Sigmoid colon (tissue), 4 donors: ENCODE results near the gene SLC35E4.

Source experiments
- POLR2A ChIP-seq, 2 donors: fragments of 450-650 bp; IDR thresholded peaks; one replicate each; pipeline ENCODE4 v1.6.1; 2016; ENCODE audit warnings: antibody characterized with exemption in 2 of 2, mild to moderate bottlenecking in 2 of 2, moderate library complexity in 2 of 2
- POLR2AphosphoS5 ChIP-seq, 4 donors: sonication (generic); formaldehyde crosslinking; IDR thresholded peaks; one replicate each; pipeline ENCODE4 v1.6.1; 2017; ENCODE audit warnings: antibody characterized with exemption in 4 of 4
- TF ChIP-seq, protein P1 (sequence below), 4 experiments: fragments of 450-650 bp in 3 of 4; fragments of 200-600 bp in 1 of 4; IDR thresholded peaks; one replicate each; pipeline ENCODE4 v1.5.1; 2016 to 2019; ENCODE audit warnings: antibody characterized with exemption in 4 of 4, mild to moderate bottlenecking in 3 of 4, moderate library complexity in 2 of 4

DNA sequence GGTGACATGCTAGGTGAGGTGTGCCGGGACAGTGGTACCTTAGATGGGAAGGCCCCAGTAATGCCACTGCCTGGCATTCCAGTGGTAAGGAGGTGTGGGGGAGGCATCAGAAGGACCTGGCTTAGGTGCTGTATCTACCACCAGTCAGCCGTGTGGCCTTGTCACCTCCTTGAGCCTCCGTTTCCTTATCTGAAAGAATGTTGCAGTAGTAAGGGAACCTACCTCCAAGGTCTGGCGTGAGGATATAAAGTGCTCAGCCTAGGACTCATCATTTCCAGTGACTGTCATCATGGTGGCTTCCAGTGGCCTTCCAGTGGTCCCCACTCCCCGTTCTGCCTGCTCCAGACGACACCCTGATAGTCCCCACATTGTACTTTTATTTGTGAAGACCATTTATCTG, 38.9 kb downstream of the SLC35E4 start:
- TF ChIP-seq, protein P1, sequence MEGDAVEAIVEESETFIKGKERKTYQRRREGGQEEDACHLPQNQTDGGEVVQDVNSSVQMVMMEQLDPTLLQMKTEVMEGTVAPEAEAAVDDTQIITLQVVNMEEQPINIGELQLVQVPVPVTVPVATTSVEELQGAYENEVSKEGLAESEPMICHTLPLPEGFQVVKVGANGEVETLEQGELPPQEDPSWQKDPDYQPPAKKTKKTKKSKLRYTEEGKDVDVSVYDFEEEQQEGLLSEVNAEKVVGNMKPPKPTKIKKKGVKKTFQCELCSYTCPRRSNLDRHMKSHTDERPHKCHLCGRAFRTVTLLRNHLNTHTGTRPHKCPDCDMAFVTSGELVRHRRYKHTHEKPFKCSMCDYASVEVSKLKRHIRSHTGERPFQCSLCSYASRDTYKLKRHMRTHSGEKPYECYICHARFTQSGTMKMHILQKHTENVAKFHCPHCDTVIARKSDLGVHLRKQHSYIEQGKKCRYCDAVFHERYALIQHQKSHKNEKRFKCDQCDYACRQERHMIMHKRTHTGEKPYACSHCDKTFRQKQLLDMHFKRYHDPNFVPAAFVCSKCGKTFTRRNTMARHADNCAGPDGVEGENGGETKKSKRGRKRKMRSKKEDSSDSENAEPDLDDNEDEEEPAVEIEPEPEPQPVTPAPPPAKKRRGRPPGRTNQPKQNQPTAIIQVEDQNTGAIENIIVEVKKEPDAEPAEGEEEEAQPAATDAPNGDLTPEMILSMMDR (IDR thresholded peaks at IDR 0.05): no peak
- TF ChIP-seq POLR2A (IDR thresholded peaks at IDR 0.05): no peak
- no peak for TF ChIP-seq POLR2AphosphoS5 (IDR thresholded peaks at IDR 0.05)
